HG03571 (cell line): ENCODE results near the gene FRMPD1.

ENCODE experiments used
- ATAC-seq: cut with Tn5 transposase; IDR thresholded peaks from one replicate; pipeline ENCODE4 v1.9.1; 2021; ENCODE audit not compliant: unreplicated experiment

FRMPD1 gene

GRCh38 chr9:37769995-37770394 lies 119.2 kb downstream of the FRMPD1 start:
- no peak for ATAC-seq

GRCh38 chr9:37775216-37775919 lies 124.6 kb downstream of the FRMPD1 start:
- ATAC-seq = no peak

GRCh38 chr9:37776328-37776727 lies 125.6 kb downstream of the FRMPD1 start:
- no peak for ATAC-seq

- no peak for ATAC-seq
These were observed 127.8 kb downstream of the FRMPD1 start for GRCh38 chr9:37778534-37778933.

GRCh38 chr9:37784291-37784615 lies 133.5 kb downstream of the FRMPD1 start:
- ATAC-seq = no peak

- ATAC-seq = peak; percentile 89
These were observed 134.1 kb downstream of the FRMPD1 start, which contains the start of gene EXOSC3 for GRCh38 chr9:37784616-37785483. Gene EXOSC3, minus strand, starts transcription at chr9:37785064. Its CDS starts 20 bp downstream, at chr9:37785044.

- ATAC-seq = no peak
These were observed 136.3 kb downstream of the FRMPD1 start for GRCh38 chr9:37787059-37787458.

- ATAC-seq = no peak
These were observed 137.6 kb downstream of the FRMPD1 start for GRCh38 chr9:37788332-37788731.

GRCh38 chr9:37790096-37790495 lies 139.3 kb downstream of the FRMPD1 start:
- no peak for ATAC-seq

GRCh38 chr9:37792122-37792521 lies 141.4 kb downstream of the FRMPD1 start:
- no peak for ATAC-seq

GRCh38 chr9:37796232-37796631 lies 145.5 kb downstream of the FRMPD1 start:
- ATAC-seq = no peak
